AG10803 (cell line): ENCODE measurements around the gene RAB10.
"Not testable (repeated sequence)": the region's sequence is repeated elsewhere in the genome, so short reads cannot be mapped to it uniquely, and the experiment has no call there.

Experiments used
- DNase-seq: peaks from one replicate; pipeline ENCODE4 v3.0.0; 2010; ENCODE audit warnings: low read depth
- H3K4me3 ChIP-seq: 2 replicates; pipeline ENCODE4 v1.5.1; 2011; ENCODE audit warnings: mild to moderate bottlenecking, low read length, control low read depth
- TF ChIP-seq, protein P1 (sequence below): conservative IDR thresholded peaks from 2 replicates; pipeline ENCODE4 v1.5.1; 2011; ENCODE audit warnings: mild to moderate bottlenecking, low read length, control low read depth, inconsistent platforms

The RAB10 gene

DNA sequence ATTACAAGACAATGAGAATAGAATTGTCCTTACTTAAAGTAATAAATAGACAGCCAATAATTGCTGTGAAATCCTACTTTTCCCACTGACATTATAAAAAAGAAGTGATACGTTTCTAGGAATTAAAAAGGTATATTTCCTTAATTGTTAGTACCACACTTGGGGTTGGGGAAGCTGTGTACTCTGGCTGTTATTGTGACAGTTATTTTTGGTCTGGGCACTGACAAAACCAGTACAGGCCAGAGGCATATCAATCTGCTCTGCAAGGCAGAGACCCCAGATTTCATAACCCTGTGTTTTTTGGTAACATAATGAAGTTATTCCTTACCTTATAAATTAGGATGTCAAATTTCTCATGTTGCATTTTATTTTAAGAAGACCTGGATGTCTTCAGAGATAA lies 66.5 kb downstream of the RAB10 start:
- DNase-seq: no peak
- no peak overlapping the region for H3K4me3 ChIP-seq
- TF ChIP-seq, protein P1, sequence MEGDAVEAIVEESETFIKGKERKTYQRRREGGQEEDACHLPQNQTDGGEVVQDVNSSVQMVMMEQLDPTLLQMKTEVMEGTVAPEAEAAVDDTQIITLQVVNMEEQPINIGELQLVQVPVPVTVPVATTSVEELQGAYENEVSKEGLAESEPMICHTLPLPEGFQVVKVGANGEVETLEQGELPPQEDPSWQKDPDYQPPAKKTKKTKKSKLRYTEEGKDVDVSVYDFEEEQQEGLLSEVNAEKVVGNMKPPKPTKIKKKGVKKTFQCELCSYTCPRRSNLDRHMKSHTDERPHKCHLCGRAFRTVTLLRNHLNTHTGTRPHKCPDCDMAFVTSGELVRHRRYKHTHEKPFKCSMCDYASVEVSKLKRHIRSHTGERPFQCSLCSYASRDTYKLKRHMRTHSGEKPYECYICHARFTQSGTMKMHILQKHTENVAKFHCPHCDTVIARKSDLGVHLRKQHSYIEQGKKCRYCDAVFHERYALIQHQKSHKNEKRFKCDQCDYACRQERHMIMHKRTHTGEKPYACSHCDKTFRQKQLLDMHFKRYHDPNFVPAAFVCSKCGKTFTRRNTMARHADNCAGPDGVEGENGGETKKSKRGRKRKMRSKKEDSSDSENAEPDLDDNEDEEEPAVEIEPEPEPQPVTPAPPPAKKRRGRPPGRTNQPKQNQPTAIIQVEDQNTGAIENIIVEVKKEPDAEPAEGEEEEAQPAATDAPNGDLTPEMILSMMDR: no peak

DNA sequence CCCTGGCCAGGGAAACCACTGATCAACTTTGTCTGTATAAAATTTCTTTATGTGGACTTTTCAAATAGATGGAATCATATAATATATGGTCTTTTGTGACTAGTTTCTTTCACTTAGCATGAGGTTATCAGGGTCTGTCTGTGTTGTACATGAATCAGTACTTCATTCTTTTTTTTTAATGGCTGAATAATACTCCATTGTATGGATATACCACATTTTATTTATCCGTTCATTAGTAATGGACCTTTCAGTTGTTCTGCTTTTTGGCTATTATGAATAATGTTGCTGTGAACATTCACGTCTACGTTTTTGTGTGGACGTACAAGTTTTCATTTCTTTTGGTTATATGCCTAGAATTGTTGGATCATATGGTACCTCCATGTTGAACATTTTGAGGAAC lies 69.9 kb downstream of the RAB10 start:
- H3K4me3 ChIP-seq: no peak overlapping the region
- TF ChIP-seq, protein P1: no peak

DNA sequence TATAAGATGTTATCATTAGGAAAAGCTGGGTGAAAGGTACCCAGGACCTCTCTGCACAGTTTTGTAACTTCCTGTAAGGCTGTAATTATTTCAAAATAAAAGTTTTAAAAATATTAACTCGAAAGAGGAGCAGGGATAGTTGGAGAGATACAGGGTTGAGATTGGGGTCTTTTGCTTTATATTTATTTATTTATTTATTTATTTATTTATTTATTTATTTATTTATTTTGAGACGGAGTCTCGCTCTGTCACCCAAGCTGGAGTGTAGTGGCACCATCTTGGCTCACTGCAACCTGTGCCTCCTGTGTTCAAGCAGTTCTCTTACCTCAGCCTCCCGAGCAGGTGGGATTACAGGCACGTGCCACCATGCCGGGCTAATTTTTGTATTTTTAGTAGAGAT lies 74.8 kb downstream of the RAB10 start:
- not testable (repeated sequence) for DNase-seq, H3K4me3 ChIP-seq

More for the DNA sequence above, 69.9 kb downstream of the RAB10 start:
- DNase-seq: no peak

DNA sequence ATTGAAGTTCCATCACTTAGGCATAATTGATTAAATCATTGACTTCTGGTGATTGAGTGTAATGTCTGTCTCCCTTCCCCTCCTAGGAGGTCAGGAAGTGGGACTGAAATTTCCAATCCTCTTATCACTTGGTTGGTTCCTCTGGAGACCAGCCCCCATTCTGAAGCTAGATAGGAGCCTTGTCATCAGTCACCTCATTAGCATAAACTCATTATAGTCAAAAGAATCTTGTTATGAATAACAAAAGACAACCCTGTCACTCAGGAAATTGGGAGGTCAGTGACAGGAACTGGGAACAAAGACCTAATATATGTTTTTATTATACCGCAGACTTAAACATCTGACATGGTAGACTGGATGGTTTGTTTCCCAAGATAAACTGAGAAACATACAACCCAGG lies 78.3 kb downstream of the RAB10 start:
- DNase-seq: no peak
- TF ChIP-seq, protein P1: no peak
- no peak overlapping the region for H3K4me3 ChIP-seq

DNA sequence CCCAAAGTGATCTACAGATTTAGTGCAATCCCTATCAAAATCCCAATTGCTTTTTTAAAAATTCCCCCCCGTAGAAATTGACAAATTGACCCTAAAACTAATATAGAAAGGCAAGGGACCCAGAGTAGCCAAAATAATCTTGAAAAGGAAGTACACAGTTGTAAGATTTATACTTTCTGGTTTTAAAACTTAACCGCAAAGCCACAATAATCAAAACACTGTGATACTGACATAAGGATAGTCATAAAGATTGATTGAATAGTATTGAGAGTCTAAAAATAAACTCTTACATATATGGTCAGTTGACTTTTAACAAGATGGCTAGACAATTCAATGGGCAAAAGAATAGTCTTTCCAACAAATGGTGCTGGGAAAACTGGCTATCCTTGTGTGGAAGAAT lies 80.3 kb downstream of the RAB10 start:
- no peak for DNase-seq
- H3K4me3 ChIP-seq: no peak overlapping the region
- TF ChIP-seq, protein P1: no peak

DNA sequence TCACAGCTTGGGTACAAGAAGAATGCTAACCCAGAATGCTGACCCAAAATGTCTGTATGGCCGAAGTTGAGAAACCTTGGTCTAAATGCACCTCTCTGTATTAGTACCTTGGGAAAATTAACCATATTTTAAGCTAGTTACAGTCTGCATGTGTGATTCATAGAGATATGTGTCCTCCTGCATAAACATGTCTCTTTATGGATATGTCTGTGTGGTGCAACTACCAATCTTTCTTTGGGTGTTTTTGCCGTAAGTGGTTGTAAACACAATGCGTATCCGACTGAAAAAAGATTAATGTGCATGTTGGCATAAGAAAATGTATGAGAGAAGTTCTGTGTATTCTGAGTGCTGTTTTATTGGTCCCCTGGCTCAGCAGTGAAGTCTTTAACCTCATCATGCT lies 84.8 kb downstream of the RAB10 start:
- TF ChIP-seq, protein P1: no peak
- DNase-seq: no peak
- H3K4me3 ChIP-seq: no peak overlapping the region

DNA sequence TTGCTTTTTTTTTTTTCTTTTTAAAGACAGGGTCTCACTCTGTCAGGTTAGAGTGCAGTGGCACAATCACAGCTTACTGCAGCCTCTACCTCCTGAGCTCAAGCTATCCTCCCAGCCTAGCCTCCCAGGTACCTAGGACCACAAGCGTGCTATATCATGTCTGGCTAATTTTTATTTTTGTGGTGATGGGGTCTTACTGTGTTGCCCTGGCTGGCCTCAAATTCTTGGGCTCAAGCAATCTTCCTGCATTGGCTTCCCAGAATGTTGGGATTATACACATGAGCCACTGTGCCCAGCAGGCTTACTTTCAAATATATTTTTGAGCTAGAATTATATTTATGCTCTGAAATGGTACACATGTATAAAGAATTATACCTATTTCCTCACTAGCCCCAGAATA lies 85.6 kb downstream of the RAB10 start:
- TF ChIP-seq, protein P1: no peak
- DNase-seq: no peak
- H3K4me3 ChIP-seq: no peak overlapping the region

DNA sequence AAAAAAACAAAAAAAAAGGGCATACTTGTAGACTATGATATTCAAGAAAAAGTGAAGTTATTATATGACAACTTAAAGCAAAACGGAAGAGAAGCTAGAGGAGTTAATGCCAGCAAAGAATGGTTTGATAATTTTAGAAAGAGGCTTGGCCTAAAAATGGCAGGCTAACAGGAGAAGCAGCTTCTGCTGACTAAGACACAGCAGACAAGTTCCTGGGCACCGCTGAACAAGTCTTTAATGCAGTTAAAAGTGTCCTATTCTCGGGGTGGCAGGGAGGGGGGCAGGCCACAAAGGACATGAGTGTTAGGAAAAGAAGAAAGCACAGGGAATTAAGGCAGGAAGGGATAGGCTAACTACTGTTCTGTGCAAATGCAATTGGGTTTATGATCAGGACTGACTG lies 88.7 kb downstream of the RAB10 start:
- H3K4me3 ChIP-seq: no peak overlapping the region
- TF ChIP-seq, protein P1: no peak
- DNase-seq: no peak
